ENCODE measurements around the gene ARFIP2.
"Not testable (repeated sequence)": the region's sequence is repeated elsewhere in the genome, so short reads cannot be mapped to it uniquely, and the experiment has no call there.

ARFIP2 gene, protein sequence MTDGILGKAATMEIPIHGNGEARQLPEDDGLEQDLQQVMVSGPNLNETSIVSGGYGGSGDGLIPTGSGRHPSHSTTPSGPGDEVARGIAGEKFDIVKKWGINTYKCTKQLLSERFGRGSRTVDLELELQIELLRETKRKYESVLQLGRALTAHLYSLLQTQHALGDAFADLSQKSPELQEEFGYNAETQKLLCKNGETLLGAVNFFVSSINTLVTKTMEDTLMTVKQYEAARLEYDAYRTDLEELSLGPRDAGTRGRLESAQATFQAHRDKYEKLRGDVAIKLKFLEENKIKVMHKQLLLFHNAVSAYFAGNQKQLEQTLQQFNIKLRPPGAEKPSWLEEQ

DNA sequence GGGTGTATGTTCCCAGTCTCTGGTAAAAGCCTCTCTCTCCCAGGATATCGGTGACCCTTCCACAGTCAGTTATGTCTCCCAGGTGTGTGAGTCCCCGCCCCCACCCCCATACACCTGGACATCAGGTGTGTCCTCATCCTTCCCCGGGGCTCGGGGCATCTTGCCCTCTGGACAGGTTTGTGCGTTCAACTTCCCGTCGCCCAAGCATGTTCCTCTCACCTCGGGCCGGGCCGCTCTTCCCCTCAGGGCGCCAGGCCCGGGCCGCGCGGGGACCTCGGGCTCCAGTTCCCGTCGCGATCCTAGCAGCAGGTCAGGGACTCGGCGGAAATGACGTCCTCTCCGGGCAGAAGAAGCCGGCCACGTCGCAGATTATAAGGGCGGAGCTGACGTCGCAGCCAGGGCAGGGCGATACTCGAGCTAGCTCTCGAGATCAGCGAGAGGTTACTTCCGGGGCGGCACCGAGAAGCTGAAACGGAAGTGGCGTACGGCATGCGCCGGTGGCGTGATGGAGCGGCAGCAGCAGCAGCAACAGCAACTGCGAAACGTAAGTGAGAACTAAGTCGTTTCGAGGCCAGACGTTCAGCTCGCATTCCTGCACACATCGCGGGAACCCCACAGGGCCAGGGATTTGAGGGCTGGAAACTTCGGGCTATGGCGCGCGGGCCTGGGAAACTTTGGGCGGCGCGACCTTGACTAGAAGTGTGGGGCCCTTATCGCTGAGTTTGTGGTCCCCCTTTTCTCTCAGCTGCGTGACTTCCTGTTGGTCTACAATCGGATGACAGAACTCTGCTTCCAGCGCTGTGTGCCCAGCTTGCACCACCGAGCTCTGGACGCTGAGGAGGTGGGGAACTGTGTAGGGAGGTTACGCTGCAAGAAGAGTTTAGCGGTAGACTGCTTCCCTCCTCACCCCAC lies at the start of gene ARFIP2, which contains the start of gene TIMM10B:
Gene ARFIP2, minus strand, starts transcription at position 320 of the 912 bp plus-strand sequence. CDS start 910 bp downstream, outside the sequence.
Gene TIMM10B, plus strand, starts transcription at position 490 of the 912 bp plus-strand sequence. Its CDS starts 16 bp downstream, at position 506.
- no peaks in the 10 kb centered on the region for H3K9me3 ChIP-seq (ENCODE audit: control insufficient read depth, insufficient read depth, low read length)
- H3K27me3 ChIP-seq (ENCODE audit: control insufficient read depth, insufficient read depth, low read length): no peaks in the 10 kb centered on the region
- H3K36me3 ChIP-seq (ENCODE audit: control insufficient read depth, insufficient read depth, low read length): peaks cover 76% of the 10 kb centered on the region
- peak within 1 kb of the TSS; percentile 100 for H3K4me3 ChIP-seq (ENCODE audit: low read depth, low read length)
- peak within 1 kb of the TSS; percentile 95 for H3K9ac ChIP-seq (ENCODE audit: low read depth, low read length)
- H3K4me1 ChIP-seq (ENCODE audit: control insufficient read depth, insufficient read depth, low read length): peaks cover 12% of the 10 kb centered on the region
- peak within 1 kb of the TSS; percentile 95 for H3K27ac ChIP-seq (ENCODE audit: low read depth, low read length)

DNA sequence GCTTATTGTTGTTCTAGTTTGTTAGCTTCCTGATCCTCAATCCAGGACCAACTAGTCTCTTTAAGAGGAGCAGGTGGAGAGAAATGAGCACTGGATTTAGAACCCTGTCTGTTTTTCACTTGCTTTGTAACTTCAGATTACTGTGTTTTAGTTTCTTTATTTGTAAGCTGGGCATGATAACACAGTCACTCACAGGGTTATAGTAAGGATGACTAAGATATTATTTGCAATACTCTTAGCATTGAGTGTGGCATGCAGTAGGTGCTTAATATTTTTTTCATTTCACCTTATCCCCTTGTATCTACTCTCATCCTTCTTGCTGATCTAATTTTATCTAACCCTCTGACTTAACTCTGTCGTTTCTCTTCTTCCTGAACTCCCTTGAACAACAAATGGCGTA lies 49.7 kb upstream of the ARFIP2 start:
- no peaks in the 10 kb centered on the region; the same call in 1 of the 2 replicates for H3K36me3 ChIP-seq (ENCODE audit: control insufficient read depth, insufficient read depth, low read length)
- no peak overlapping the region for H3K27ac ChIP-seq (ENCODE audit: low read depth, low read length)
- no peaks in the 10 kb centered on the region for H3K9me3 ChIP-seq (ENCODE audit: control insufficient read depth, insufficient read depth, low read length)
- H3K27me3 ChIP-seq (ENCODE audit: control insufficient read depth, insufficient read depth, low read length): no peaks in the 10 kb centered on the region
- no peak overlapping the region for H3K4me3 ChIP-seq (ENCODE audit: low read depth, low read length)
- no peak overlapping the region for H3K9ac ChIP-seq (ENCODE audit: low read depth, low read length)
- H3K4me1 ChIP-seq (ENCODE audit: control insufficient read depth, insufficient read depth, low read length): no peaks in the 10 kb centered on the region

DNA sequence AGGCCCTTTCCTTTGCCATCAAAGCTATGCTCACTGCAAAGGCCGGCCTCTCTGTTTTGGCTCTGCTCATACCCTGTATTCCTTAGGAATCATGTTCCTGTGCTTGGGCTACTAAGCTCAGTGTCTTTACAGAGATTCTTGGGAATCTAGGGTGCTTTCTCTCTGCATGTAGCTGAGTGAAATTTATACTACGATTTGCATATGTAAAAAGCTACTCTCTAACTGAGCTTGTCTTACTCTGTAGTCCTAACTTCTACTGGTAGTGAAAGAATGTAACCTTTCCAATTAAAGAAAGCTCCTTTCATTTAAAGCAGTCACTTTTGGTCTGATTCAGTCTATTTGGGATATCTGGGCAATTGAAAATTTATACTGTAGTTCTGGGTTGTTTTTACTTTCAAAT lies 48.1 kb upstream of the ARFIP2 start:
- no peak overlapping the region for H3K27ac ChIP-seq (ENCODE audit: low read depth, low read length)
- no peak overlapping the region for H3K9ac ChIP-seq (ENCODE audit: low read depth, low read length)
- H3K4me3 ChIP-seq (ENCODE audit: low read depth, low read length): no peak overlapping the region
- H3K4me1 ChIP-seq (ENCODE audit: control insufficient read depth, insufficient read depth, low read length): no peaks in the 10 kb centered on the region
- H3K9me3 ChIP-seq (ENCODE audit: control insufficient read depth, insufficient read depth, low read length): no peaks in the 10 kb centered on the region
- H3K36me3 ChIP-seq (ENCODE audit: control insufficient read depth, insufficient read depth, low read length): no peaks in the 10 kb centered on the region; the same call in 1 of the 2 replicates
- H3K27me3 ChIP-seq (ENCODE audit: control insufficient read depth, insufficient read depth, low read length): no peaks in the 10 kb centered on the region

DNA sequence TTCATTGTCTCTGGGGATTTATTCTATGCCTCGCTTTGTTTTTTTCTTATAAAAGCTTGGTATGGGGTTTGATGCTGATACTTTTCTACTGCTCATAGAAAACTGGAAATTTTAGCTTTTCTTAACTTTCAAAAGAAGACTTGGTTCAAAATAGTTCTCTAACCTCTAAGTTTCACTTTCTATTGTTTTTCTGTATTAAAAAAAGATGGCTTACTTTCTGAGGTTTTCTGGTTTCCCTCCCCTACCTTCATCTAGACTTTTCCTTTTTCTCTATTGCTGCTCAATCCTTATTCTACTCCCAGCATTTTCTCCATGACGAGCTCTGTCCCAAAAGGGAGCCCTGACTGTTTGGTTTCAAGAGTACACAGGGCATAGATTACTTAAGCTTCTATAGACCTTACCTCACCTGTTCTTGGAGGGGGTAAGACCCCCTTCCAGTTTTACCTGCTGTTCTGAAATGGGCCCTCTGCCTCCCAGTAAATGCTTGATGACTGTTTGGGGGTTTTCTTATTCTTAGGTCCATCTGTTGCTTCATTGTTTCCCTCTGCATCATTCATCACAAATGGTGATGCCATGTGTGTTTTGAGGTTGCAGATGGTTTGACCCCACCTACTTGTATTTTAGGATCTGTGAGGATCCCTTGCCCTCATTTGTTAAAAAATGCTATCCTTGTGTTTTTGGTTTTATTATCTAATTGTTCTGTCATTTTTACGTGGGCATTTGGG lies 45.4 kb upstream of the ARFIP2 start:
- Histone ChIP-seq H3K27me3 (ENCODE audit: control insufficient read depth, insufficient read depth, low read length) (no peaks in the 10 kb centered on the region), H3K4me3 (ENCODE audit: low read depth, low read length) (no peak overlapping the region), H3K27ac (ENCODE audit: low read depth, low read length) (no peak overlapping the region), H3K9me3 (ENCODE audit: control insufficient read depth, insufficient read depth, low read length) (no peaks in the 10 kb centered on the region), H3K36me3 (ENCODE audit: control insufficient read depth, insufficient read depth, low read length) (no peaks in the 10 kb centered on the region), H3K4me1 (ENCODE audit: control insufficient read depth, insufficient read depth, low read length) (no peaks in the 10 kb centered on the region), H3K9ac (ENCODE audit: low read depth, low read length) (no peak overlapping the region)

DNA sequence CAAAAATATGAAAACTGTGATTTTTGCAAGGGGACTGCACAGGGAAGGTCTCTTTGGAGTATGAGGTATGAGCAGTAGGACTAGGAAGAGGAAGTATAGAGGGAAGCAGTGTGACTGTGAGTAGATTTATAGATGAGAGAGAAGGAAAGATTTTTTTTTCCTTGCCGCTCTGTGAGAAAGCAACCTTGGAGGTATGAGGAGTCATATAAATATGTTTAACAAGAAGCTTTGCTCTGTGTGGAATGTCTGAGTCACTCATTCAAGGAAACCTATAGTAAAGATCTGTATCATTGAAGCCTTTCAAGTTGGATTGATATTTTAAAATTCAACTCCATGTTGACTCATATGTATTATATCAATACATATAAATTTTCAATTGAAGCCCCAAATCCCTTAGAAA lies 42.1 kb upstream of the ARFIP2 start:
- Histone ChIP-seq H3K9me3 (ENCODE audit: control insufficient read depth, insufficient read depth, low read length) (no peaks in the 10 kb centered on the region), H3K4me1 (ENCODE audit: control insufficient read depth, insufficient read depth, low read length) (no peaks in the 10 kb centered on the region), H3K36me3 (ENCODE audit: control insufficient read depth, insufficient read depth, low read length) (peaks cover 10% of the 10 kb centered on the region; the same call in 1 of the 2 replicates), H3K27me3 (ENCODE audit: control insufficient read depth, insufficient read depth, low read length) (no peaks in the 10 kb centered on the region), H3K27ac (ENCODE audit: low read depth, low read length) (no peak overlapping the region), H3K4me3 (ENCODE audit: low read depth, low read length) (no peak overlapping the region), H3K9ac (ENCODE audit: low read depth, low read length) (no peak overlapping the region)

DNA sequence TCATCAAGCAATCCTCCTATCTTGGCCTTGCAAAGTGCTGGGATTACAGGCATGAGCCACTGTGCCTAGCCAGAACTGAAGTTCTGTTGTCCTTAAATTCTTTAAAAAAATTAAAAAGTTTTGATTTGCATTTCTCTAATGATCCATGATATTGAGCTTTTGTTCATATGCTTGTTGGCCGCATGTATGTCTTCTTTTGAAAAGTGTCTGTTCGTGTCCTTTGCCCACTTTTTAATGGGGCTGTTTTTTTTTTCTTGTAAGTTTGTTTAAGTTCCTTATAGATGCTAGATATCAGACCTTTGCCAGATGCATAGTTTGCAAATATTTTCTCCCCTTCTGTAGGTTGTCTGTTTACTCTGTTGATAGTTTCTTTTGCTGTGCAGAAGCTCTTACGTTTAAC lies 40.8 kb upstream of the ARFIP2 start:
- H3K4me3 ChIP-seq (ENCODE audit: low read depth, low read length); H3K27ac ChIP-seq (ENCODE audit: low read depth, low read length); H3K27me3 ChIP-seq (ENCODE audit: control insufficient read depth, insufficient read depth, low read length); H3K36me3 ChIP-seq (ENCODE audit: control insufficient read depth, insufficient read depth, low read length); H3K9ac ChIP-seq (ENCODE audit: low read depth, low read length); H3K9me3 ChIP-seq (ENCODE audit: control insufficient read depth, insufficient read depth, low read length); H3K4me1 ChIP-seq (ENCODE audit: control insufficient read depth, insufficient read depth, low read length): not testable (repeated sequence)

DNA sequence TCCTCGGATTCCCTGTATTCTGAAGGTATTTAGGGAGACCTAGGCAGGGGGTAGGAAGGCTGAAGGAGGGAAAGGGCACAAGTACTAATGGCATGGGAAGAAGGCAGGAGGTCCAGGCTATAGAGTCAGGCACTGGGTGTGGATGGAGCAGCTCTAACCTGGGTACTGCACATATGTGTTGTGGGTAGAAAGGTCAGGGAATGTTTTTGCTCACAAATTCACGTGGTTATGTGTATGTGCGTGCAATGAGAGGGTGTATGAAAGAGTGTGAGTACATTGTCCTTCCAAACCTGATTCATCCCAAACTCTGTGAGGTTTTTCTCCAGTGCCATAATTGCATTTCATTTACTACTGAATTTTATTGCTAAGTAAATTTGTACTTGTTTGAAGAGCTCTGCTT lies 39.1 kb upstream of the ARFIP2 start:
- H3K4me1 ChIP-seq (ENCODE audit: control insufficient read depth, insufficient read depth, low read length): no peaks in the 10 kb centered on the region
- no peak overlapping the region for H3K27ac ChIP-seq (ENCODE audit: low read depth, low read length)
- H3K9ac ChIP-seq (ENCODE audit: low read depth, low read length): no peak overlapping the region
- H3K9me3 ChIP-seq (ENCODE audit: control insufficient read depth, insufficient read depth, low read length): no peaks in the 10 kb centered on the region
- H3K36me3 ChIP-seq (ENCODE audit: control insufficient read depth, insufficient read depth, low read length): peaks cover 10% of the 10 kb centered on the region; the same call in 1 of the 2 replicates
- H3K4me3 ChIP-seq (ENCODE audit: low read depth, low read length): no peak overlapping the region
- no peaks in the 10 kb centered on the region for H3K27me3 ChIP-seq (ENCODE audit: control insufficient read depth, insufficient read depth, low read length)

DNA sequence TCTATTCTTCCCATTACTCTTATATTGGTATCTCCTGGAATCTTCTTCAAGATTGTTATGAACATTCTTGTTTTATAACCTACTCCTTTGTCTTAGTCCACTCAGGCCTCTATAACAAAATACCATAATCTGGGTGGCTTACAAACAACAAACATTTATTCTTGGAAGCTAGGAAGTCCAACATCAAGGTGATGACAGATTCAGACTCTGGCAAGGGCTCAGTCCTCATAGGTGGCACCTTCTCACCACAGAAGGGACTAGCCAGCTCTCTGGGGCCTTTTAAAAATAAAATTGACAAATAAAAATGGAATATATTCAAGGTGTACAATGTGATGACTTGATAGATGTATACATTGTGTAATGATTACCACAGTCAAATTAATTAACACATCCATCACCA lies 35.7 kb upstream of the ARFIP2 start:
- Histone ChIP-seq H3K36me3 (ENCODE audit: control insufficient read depth, insufficient read depth, low read length) (peaks cover 20% of the 10 kb centered on the region), H3K4me3 (ENCODE audit: low read depth, low read length) (no peak overlapping the region), H3K27ac (ENCODE audit: low read depth, low read length) (no peak overlapping the region), H3K4me1 (ENCODE audit: control insufficient read depth, insufficient read depth, low read length) (no peaks in the 10 kb centered on the region), H3K9me3 (ENCODE audit: control insufficient read depth, insufficient read depth, low read length) (no peaks in the 10 kb centered on the region), H3K9ac (ENCODE audit: low read depth, low read length) (no peak overlapping the region), H3K27me3 (ENCODE audit: control insufficient read depth, insufficient read depth, low read length) (no peaks in the 10 kb centered on the region)

DNA sequence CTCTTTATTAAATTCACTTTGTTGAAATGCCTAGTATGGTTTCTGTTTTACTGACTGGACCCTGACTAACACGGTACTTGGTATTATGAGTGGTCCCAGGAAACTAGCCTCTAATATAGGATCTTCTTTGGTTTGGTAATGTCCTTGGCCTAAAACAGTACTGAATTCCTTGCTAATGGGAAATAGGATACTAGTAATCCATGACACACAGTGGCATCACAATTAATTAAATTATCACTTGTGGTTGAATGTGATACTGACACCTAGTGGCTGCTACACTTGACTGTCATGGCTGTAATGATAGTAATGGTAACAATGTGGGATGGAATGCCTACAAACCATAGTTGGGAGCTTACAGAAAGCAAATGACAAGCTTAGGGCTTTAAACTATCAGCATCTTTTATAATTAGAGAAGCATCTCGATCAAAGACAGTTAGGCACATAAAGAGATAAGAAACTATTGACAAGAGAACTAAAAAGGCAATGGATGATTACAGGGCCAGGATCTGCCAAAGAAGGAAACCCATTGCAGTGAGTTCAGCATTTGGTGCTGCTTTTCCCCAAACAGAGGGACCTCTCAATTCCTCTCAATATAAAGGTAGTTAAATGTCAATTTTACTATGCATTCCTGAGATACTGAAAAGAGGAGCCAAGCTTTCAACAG lies 24.6 kb upstream of the ARFIP2 start:
- Histone ChIP-seq H3K4me1 (ENCODE audit: control insufficient read depth, insufficient read depth, low read length) (no peaks in the 10 kb centered on the region), H3K9me3 (ENCODE audit: control insufficient read depth, insufficient read depth, low read length) (no peaks in the 10 kb centered on the region), H3K9ac (ENCODE audit: low read depth, low read length) (no peak overlapping the region), H3K27ac (ENCODE audit: low read depth, low read length) (no peak overlapping the region), H3K36me3 (ENCODE audit: control insufficient read depth, insufficient read depth, low read length) (peaks cover 14% of the 10 kb centered on the region), H3K27me3 (ENCODE audit: control insufficient read depth, insufficient read depth, low read length) (no peaks in the 10 kb centered on the region), H3K4me3 (ENCODE audit: low read depth, low read length) (no peak overlapping the region)

DNA sequence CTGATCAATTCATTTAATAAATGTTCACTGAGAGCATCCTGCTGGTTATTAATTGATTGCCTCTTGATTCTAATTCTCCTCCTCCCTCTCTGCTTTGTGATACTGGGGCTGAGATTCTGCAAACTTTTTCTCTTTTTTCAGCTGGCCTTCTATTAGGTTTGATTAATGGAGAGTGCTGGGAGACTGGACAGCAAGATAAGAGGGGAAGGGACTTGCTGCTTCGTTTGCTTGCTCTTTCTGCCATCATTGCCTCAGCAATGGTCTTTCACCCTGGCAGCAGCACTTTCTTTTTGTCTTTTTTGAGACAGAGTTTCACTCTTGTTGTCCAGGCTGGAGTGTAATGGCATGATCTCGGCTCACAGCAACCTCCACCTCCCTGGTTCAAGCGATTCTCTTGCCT lies 23.0 kb upstream of the ARFIP2 start:
- Histone ChIP-seq H3K4me1 (ENCODE audit: control insufficient read depth, insufficient read depth, low read length) (no peaks in the 10 kb centered on the region), H3K9ac (ENCODE audit: low read depth, low read length) (no peak overlapping the region), H3K36me3 (ENCODE audit: control insufficient read depth, insufficient read depth, low read length) (peaks cover 12% of the 10 kb centered on the region), H3K27me3 (ENCODE audit: control insufficient read depth, insufficient read depth, low read length) (no peaks in the 10 kb centered on the region), H3K4me3 (ENCODE audit: low read depth, low read length) (no peak overlapping the region), H3K27ac (ENCODE audit: low read depth, low read length) (no peak overlapping the region), H3K9me3 (ENCODE audit: control insufficient read depth, insufficient read depth, low read length) (no peaks in the 10 kb centered on the region)

Data from HUES48 (cell line).